ENCODE results near the gene VAMP5. TPM values are rescaled to one million over a fixed set of nuclear protein-coding genes. Genes with fewer than 3 reads are reported as not detected.
A peak's percentile ranks its signal among the peaks of the same experiment; 100 is the strongest.

Gene VAMP5
- total and polyA plus RNA-seq, 8 donors: 49.6 to 87.7 (median 56.4) TPM

DNA sequence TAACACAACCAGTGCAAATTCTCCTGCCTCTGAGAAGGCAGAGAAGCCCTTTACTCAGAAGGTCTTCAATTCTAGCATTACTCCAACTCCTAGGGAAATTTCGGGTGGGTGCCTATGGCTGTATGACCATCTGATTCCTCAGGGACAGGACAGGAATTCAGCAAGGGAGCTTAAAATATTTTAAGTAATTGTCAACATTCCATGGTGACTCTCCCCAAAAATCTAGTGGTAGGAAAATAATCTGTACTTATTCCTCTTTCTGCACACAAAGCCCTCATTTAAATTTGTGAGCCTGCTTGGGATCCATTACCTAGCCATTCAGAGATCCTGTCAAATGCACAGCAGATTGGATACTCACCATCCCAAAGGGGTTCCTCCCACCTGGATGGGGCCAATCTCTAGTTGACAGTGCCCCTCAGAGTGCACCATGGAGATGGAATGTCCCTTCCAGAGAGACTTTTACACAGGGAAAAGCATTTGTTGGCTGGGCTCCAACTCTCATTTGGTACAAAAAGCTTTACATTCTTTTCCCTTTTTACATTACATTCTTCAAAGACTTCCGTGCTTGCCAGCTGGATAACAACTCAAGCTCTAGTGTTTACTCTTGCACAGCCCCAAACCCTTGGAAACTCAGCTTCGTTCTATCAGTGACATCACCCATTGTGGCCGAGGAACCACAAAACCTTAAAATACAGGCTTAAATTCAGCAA is 21.3 kb downstream of the VAMP5 start:
- ATAC-seq: peak; percentile 2
- Histone ChIP-seq H3K9me3 (no peaks in the 10 kb centered on the region), H3K4me1 (peaks cover 38 to 87% of the 10 kb centered on the region in 2 donors), H3K36me3 (peaks cover 0 to 25% of the 10 kb centered on the region in 2 donors), H3K27me3 (no peaks in the 10 kb centered on the region), H3K27ac (peak overlapping the region; percentile 73 to 83), H3K4me3 (no peak overlapping the region)
- intact Hi-C loops (cut with DNase I): no loop called here
- peak in 2 of 4 donors; percentile 86 to 91 for DNase-seq
- TF ChIP-seq, protein P1, sequence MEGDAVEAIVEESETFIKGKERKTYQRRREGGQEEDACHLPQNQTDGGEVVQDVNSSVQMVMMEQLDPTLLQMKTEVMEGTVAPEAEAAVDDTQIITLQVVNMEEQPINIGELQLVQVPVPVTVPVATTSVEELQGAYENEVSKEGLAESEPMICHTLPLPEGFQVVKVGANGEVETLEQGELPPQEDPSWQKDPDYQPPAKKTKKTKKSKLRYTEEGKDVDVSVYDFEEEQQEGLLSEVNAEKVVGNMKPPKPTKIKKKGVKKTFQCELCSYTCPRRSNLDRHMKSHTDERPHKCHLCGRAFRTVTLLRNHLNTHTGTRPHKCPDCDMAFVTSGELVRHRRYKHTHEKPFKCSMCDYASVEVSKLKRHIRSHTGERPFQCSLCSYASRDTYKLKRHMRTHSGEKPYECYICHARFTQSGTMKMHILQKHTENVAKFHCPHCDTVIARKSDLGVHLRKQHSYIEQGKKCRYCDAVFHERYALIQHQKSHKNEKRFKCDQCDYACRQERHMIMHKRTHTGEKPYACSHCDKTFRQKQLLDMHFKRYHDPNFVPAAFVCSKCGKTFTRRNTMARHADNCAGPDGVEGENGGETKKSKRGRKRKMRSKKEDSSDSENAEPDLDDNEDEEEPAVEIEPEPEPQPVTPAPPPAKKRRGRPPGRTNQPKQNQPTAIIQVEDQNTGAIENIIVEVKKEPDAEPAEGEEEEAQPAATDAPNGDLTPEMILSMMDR (IDR thresholded peaks at IDR 0.05): no peak

DNA sequence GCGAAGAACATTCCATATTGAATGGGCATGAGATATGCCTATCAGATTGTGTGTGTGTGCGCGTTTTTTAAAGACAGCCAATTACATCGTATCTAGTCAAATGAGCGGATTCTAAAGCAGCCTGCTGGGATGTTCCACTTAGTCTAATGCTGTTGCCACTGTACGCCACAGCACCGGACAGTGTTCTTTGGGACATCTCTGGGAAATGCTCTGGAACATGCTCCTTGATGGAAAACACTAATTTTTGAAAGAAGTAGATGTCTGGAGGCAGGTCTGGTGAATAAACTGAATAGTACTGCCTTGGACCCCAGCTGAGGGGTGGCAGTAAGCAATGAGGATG is 21.9 kb downstream of the VAMP5 start:
- H3K36me3 ChIP-seq: peaks cover 0 to 25% of the 10 kb centered on the region in 2 donors
- H3K4me1 ChIP-seq: peaks cover 39 to 85% of the 10 kb centered on the region in 2 donors
- TF ChIP-seq, protein P1 (IDR thresholded peaks at IDR 0.05): no peak
- H3K27ac ChIP-seq: peak overlapping the region; percentile 73 to 83
- H3K27me3 ChIP-seq: no peaks in the 10 kb centered on the region
- H3K4me3 ChIP-seq: no peak overlapping the region
- intact Hi-C loops (cut with DNase I): no loop called here
- no peak for DNase-seq
- no peak for ATAC-seq
- H3K9me3 ChIP-seq: no peaks in the 10 kb centered on the region

DNA sequence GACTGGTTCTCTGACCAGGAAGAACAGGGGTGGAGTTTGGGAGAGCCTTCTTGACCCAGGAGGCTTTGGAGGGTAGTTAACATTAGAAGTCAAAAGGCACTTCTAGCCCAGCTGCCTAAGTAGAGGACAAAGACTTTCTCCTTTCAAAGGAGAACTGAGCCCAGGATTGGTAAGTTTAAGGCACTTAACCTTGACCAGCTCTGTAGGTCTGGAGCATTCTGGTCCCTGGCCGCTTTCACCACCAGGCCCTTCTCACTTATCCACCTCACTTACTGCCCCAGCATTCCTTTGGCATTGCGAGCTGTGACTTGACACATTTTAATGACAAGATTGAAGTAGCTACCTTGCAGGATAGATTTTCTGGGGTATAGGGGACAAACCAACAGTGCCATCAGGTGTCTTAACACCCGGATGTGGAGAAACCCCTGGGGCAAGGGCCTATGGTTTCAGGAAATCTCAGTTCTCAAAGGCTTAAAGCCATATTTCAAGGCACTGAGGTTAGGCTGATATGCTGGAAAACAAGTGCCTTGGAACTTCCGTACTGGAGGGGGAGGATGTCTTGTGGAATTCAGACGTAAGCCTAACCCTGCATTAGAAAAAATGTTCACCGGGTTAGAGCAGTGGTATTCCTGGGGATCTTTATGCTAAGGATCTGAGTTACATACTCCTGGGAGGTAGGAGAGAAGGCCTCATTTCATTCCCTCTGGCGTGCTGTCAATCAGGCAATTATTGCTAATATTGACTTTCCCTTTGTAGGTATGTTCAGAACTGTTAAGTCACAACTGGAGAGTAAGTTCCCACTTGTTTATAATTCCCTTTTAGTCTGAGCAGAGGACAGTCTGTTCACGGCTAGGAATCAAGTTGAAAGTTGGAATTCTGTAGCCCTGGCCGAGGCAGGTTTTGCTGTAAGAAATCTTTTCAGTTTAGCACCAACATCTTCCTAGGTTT is 23.3 kb downstream of the VAMP5 start:
- H3K27ac ChIP-seq: peak overlapping the region; percentile 50 to 73
- no peak for DNase-seq

DNA sequence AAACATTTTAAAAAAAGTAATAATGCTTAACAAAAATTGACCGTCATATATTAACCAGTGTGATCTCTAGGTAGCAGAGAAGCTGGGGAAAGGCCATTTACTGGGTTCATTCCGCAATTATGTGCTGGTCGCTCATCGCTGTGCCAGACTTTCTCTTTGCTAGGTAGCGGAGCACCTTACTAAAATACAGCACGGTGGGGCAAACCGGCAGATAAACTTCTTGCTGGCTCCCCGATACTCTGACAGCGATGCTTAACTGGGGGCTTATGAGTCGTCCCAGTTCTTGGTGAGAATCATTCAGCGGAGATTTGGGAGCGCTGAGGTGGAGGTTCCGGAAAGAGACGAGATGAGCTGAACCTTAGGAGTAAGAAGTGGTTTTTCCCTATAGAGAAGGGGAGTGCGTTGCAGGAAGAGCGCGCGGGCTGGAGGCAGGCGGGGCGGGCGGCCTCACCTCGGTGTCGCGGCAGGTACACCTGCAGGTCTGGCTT is 27.0 kb downstream of the VAMP5 start:
- H3K9me3 ChIP-seq: no peaks in the 10 kb centered on the region
- H3K27me3 ChIP-seq: no peaks in the 10 kb centered on the region
- peak overlapping the region; percentile 78 to 91 for H3K27ac ChIP-seq
- TF ChIP-seq, protein P1 (IDR thresholded peaks at IDR 0.05): no peak
- H3K4me3 ChIP-seq: peak overlapping the region; percentile 96 to 98
- peak; percentile 28 for ATAC-seq
- peaks cover 14 to 58% of the 10 kb centered on the region in 2 donors for H3K4me1 ChIP-seq
- no peak for DNase-seq
- peaks cover 0 to 25% of the 10 kb centered on the region in 2 donors for H3K36me3 ChIP-seq
- intact Hi-C loops (cut with DNase I): no loop called here

More for the DNA sequence above, 23.3 kb downstream of the VAMP5 start:
- H3K9me3 ChIP-seq: no peaks in the 10 kb centered on the region
- ATAC-seq: peak; percentile 35
- intact Hi-C loops (cut with DNase I): no loop called here
- H3K4me3 ChIP-seq: no peak overlapping the region
- H3K36me3 ChIP-seq: peaks cover 0 to 25% of the 10 kb centered on the region in 2 donors
- H3K27me3 ChIP-seq: no peaks in the 10 kb centered on the region
- TF ChIP-seq, protein P1 (IDR thresholded peaks at IDR 0.05): no peak
- peaks cover 35 to 82% of the 10 kb centered on the region in 2 donors for H3K4me1 ChIP-seq
